Measurements from ENCODE around the gene AHCTF1. TPM values are rescaled to one million over a fixed set of nuclear protein-coding genes. Genes with fewer than 3 reads are reported as not detected.
A peak's percentile ranks its signal among the peaks of the same experiment; 100 is the strongest.

AHCTF1 gene
- total RNA-seq, 1 experiment from 2014 or later: 44.3 TPM

- H2BK120ac ChIP-seq (ENCODE audit: low read depth, low read length, poor library complexity, severe bottlenecking): no peak overlapping the region
- no peaks in the 10 kb centered on the region for H3K27me3 ChIP-seq (ENCODE audit: insufficient read depth, low read length)
- H3K4me1 ChIP-seq (ENCODE audit: insufficient read depth, low read length): no peaks in the 10 kb centered on the region
- no peak overlapping the region for H4K91ac ChIP-seq (ENCODE audit: insufficient read length, low read depth, low read length)
- whole genome bisulfite sequencing (ENCODE audit: extremely low coverage, insufficient read length, low lambda C conversion rate): no CpG with 5 or more reads among the region's 4 CpGs
- H3K4ac ChIP-seq (ENCODE audit: low read depth, low read length): no peak overlapping the region
- H2BK12ac ChIP-seq (ENCODE audit: insufficient read length, low read depth, low read length): no peak overlapping the region
- no peak overlapping the region for H2BK20ac ChIP-seq (ENCODE audit: low read depth, low read length, poor library complexity, severe bottlenecking)
- no peak overlapping the region for H3K14ac ChIP-seq (ENCODE audit: insufficient read depth, low read length)
- no peak overlapping the region for H3K18ac ChIP-seq (ENCODE audit: insufficient read length, low read depth, low read length)
- no peak overlapping the region for H3K9ac ChIP-seq (ENCODE audit: extremely low read depth, insufficient read length, low read length)
- no peaks in the 10 kb centered on the region for H3K9me3 ChIP-seq (ENCODE audit: control insufficient read depth, low read depth, low read length)
- Mint-ChIP-seq H3K4me1 (no peaks in the 10 kb centered on the region), H3K27ac (0 out of 7 replicates have a peak overlapping the region, but pooled peaks of 1 of the 3 experiments have one; percentile 24), H3K36me3 (ENCODE audit: insufficient read depth in 1 of 3, low read depth in 3 of 3) (peaks cover 34 to 81% (median 69%) of the 10 kb centered on the region in 3 experiments), H3K4me3 (no peak overlapping the region), H3K27me3 (ENCODE audit: low read depth) (no peaks in the 10 kb centered on the region), H3K9me3 (no peaks in the 10 kb centered on the region)
- H3K4me2 ChIP-seq (ENCODE audit: insufficient read depth, insufficient read length, low read length): no peak overlapping the region
- no peaks in the 10 kb centered on the region for H4K20me1 ChIP-seq (ENCODE audit: control insufficient read depth, insufficient read depth, insufficient read length)
- H3K27ac ChIP-seq (ENCODE audit: insufficient read length, low read depth, low read length): no peak overlapping the region
- TF ChIP-seq CTCF (conservative IDR thresholded peaks at IDR 0.05): no peak
- no peak overlapping the region for H3T11ph ChIP-seq (ENCODE audit: low read length)
- no peak for DNase-seq
- H3K79me2 ChIP-seq (ENCODE audit: insufficient read depth, low read length): no peaks in the 10 kb centered on the region
- no peak overlapping the region for H4K8ac ChIP-seq (replicated peaks; ENCODE audit: insufficient read length, low read depth, low read length)
- H3K56ac ChIP-seq (ENCODE audit: insufficient read length, low read depth, low read length): no peak overlapping the region
- H2AFZ ChIP-seq (ENCODE audit: low read length): no peak overlapping the region
- no peak overlapping the region for H4K5ac ChIP-seq (ENCODE audit: insufficient read length, low read depth, low read length)
- H2BK5ac ChIP-seq (ENCODE audit: insufficient read length, low read length): no peak overlapping the region
- H3K23me2 ChIP-seq (ENCODE audit: insufficient read length, low read depth, low read length, poor library complexity, severe bottlenecking): no peaks in the 10 kb centered on the region
- H3K23ac ChIP-seq (ENCODE audit: insufficient read length, low read depth, low read length): no peak overlapping the region
- no peak overlapping the region for H2AK5ac ChIP-seq (ENCODE audit: insufficient read length, low read length)
- H3K79me1 ChIP-seq (ENCODE audit: insufficient read depth, low read depth, low read length, poor library complexity, severe bottlenecking): no peaks in the 10 kb centered on the region
- no peak overlapping the region for H2BK15ac ChIP-seq (ENCODE audit: low read depth, low read length)
Measured at GRCh38 chr1:246860401-246860800, 71.3 kb downstream of the AHCTF1 start.

Data from H9 (cell line).